ENCODE measurements around the gene ITPR1. TPM values are rescaled to one million over a fixed set of nuclear protein-coding genes. Genes with fewer than 3 reads are reported as not detected.

ITPR1 gene
- total RNA-seq, 2 donors from 2014 or later, result 8.9 to 21.2 TPM

DNA sequence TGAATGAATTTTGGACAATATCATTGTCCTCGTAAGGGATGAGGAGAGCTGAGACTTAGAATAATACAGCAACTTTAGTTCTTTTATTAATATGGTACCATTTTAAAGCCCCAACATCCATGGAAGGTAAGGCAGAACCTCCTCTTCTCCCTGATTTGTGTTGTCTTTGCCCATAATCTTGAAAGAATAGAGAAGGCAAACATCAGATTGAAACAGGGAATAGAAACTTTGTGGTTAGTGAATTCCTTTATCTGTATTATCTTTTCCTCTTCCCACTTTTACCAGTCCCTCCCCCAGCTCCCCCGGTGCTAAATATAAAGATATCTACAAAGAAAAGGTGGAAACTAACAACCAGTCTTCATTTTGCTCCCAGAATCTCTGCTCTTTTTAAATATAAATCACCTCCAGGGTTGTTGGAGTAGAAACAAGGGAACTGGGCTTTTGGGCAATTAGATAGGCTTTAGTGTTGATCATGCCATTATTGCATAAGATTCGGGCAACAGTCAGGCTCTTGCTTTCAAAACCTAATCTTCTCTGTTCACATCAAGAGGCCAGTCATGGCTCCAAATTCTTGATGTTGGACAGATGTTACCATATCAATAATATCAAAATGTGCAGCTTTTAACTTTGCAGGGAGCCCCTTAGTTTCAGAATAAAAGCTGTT is 32.5 kb downstream of the ITPR1 start:
- no peak for DNase-seq
- ATAC-seq, result no peak
- intact Hi-C loops (cut with DNase I, micrococcal nuclease), result no loop called here

- intact Hi-C loops (cut with DNase I, micrococcal nuclease), result no loop called here
Observed at GRCh38 chr3:4528320-4528719, 35.2 kb downstream of the ITPR1 start.

DNA sequence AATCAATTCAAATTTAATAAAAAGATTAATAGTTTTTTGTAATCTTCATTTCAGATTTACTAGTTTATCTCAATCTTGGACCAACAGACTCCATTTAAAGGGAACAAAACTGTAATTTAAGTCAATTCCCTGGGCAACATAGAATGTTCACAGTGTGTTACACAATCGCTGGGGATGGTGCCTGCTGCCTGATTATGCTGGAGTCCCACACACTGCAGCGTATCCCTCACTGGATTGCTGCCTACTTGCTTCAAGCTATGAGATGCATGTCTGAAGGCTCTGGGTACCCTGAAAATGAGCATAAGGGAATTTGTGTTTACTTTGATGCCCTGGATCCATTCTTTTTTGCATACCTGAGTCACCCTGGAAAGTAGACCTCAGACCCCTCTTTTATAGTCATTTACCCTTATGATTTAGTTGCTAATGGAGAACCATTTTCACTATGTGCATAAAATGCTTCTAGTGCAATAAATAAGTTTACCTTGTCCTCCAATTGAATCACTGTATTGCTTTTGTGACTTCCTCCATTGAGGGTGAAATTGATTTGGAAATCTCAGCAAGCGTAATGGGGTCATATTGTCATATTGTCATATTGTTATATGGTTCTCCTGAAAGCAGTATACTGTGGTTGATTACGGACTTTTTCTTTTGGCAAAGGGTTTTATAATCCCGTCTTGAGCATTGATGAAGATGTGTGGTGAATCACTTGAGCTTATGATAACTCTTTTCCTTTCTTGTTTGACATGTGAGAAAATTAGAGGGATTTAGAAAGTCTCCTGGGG is 35.9 kb downstream of the ITPR1 start:
- no peak for DNase-seq
- intact Hi-C loops (cut with DNase I, micrococcal nuclease), result no loop called here
- ATAC-seq, result no peak

More at GRCh38 chr3:4528320-4528719, 35.2 kb downstream of the ITPR1 start:
- no peak for ATAC-seq
- DNase-seq, result no peak

GRCh38 chr3:4529876-4530588 is 36.9 kb downstream of the ITPR1 start:
- DNase-seq, result no peak
- intact Hi-C loops (cut with DNase I, micrococcal nuclease), result no loop called here
- no peak for ATAC-seq

- no peak for ATAC-seq
- DNase-seq, result no peak
- intact Hi-C loops (cut with DNase I, micrococcal nuclease), result no loop called here
Observed at GRCh38 chr3:4531478-4532025, 38.4 kb downstream of the ITPR1 start.

DNA sequence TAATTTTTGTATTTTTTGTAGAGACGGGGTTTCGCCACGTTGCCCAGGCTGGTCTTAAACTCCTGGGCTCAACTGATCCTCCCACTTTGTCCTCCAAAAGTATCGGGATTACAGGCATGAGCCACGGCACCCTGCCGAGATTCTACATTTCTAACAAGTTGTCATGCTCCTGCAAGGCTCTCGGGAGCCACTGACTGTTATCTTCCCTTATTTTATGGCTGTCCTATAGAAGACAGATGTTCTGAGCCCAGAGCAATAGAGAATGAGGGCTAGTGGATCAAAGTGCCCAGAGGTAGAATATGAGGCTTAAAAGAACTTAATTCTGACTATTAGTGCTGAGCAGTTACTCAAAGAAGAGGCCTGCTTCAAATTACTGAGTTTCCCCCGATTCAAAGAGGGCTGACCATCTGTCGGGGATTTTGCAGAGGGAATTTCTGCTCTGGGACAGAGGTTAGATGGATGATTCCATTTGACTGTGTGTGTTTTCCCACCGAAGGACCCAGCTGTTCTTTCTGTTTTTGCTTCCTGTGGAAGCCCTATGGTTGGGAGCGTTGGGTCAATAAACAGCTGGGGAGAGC is 39.5 kb downstream of the ITPR1 start:
- ATAC-seq (no peak), DNase-seq (no peak)
- intact Hi-C loops (cut with DNase I, micrococcal nuclease), result no loop called here

GRCh38 chr3:4533489-4534443 is 40.6 kb downstream of the ITPR1 start:
- intact Hi-C loops (cut with DNase I, micrococcal nuclease), result no loop called here
- ATAC-seq (no peak), DNase-seq (no peak)

DNA sequence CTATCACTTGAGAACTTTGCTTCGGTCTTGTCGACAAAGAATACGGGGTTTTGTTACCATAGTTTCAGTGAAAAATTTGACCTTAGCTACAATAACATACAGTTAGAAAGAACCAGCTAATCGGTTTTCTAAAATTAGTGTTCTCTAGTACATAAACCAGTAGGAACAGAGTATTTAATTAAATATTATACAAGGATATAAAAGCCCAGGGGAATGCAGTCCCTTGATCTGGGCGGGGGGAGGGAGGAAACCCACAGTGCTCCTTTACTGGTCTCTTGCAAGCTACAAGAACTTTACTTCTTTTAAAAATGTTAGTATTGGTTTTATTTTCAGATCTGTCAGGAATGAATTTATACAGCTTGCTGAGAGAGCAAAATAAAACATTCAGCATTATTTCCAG is 41.8 kb downstream of the ITPR1 start:
- DNase-seq, result no peak
- no peak for ATAC-seq
- intact Hi-C loops (cut with DNase I, micrococcal nuclease), result no loop called here

GRCh38 chr3:4536260-4536659 is 43.1 kb downstream of the ITPR1 start:
- DNase-seq, result no peak
- intact Hi-C loops (cut with DNase I, micrococcal nuclease), result no loop called here
- no peak for ATAC-seq

DNA sequence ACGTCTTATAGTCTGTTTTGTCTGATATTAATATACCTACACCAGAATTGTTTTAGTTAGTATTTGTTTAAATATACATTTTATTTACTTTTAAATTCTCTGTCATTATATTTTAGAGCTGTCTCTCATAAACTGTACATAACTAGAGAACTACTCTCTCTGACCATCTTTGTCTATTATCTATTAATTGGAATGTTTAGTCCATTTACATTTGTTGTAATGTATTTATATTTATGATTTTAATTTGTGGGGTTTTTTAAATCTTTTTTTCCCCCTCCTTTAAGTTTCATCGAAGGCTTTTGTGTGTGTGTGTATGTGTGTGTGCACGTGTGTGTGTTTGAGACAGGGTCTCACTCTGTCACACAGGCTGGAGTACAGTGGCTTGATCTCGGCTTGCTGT is 47.1 kb downstream of the ITPR1 start:
- ATAC-seq, result no peak
- intact Hi-C loops (cut with DNase I, micrococcal nuclease), result no loop called here
- no peak for DNase-seq

DNA sequence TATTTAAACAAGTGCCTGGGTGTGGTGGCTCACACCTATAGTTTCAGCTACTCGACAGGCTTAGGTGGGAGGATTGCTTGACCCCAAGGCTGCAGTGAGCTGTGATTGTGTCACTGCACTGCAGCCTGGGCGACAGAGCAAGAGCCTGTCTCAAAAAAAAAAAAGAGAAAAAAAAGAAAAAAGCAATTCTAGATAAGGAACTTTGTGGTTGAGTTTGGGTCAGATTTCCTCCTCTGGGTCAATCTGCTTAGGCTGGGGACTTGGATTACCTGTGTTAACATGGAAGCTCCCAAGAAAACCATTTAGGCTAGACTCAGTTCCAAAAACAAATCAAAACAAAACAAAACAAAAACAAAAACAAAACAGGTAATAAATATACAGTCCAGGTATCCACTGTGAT is 50.0 kb downstream of the ITPR1 start:
- ATAC-seq, result no peak

GRCh38 chr3:4546346-4547178 is 53.4 kb downstream of the ITPR1 start:
- intact Hi-C loops (cut with DNase I, micrococcal nuclease), result no loop called here
- ATAC-seq, result no peak
- DNase-seq, result no peak

More for the DNA sequence above, 50.0 kb downstream of the ITPR1 start:
- no peak for DNase-seq
- intact Hi-C loops (cut with DNase I, micrococcal nuclease), result no loop called here

DNA sequence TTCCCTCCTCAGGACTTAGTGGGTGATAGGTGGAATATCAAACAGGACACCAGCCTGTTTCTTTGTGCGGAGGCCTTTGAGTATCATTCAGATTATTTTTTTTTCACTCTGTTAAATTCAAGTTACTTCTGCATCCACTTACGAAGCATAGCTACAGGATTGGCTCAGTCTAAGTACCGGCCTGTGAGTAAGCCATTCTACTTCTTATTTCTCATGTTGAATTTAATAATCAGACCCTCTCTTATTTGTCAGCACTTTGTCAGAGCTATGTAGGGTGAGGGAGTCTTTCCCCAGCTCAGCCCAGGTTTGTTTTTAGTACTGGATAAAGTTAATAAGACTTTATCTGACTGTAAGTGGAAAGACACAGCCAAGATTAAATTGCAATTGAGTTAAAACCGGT is 54.7 kb downstream of the ITPR1 start:
- ATAC-seq, result no peak
- DNase-seq, result no peak
- intact Hi-C loops (cut with DNase I, micrococcal nuclease), result no loop called here

GRCh38 chr3:4548356-4548755 is 55.2 kb downstream of the ITPR1 start:
- no peak for ATAC-seq
- DNase-seq, result no peak
- intact Hi-C loops (cut with DNase I, micrococcal nuclease), result no loop called here

DNA sequence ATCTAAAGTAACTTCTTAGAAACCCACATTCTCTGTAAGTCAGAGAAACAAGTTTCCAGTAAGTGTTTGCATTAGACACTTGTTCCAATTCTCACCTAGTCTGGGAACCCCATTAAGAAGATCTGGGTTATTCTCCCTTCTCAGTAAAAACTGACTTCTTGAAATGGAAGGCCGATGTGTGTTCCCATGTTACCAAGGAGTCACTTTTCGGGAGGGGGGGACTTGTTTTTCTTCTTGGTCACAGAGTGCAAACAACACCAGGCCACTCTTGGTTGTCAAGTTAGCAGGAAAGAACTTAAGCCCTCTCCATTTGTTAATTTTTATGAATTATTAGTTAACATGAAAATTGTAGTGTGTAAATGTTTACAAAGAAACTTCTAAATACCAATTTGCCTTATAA is 55.6 kb downstream of the ITPR1 start:
- ATAC-seq (no peak), DNase-seq (no peak)
- intact Hi-C loops (cut with DNase I, micrococcal nuclease), result no loop called here

DNA sequence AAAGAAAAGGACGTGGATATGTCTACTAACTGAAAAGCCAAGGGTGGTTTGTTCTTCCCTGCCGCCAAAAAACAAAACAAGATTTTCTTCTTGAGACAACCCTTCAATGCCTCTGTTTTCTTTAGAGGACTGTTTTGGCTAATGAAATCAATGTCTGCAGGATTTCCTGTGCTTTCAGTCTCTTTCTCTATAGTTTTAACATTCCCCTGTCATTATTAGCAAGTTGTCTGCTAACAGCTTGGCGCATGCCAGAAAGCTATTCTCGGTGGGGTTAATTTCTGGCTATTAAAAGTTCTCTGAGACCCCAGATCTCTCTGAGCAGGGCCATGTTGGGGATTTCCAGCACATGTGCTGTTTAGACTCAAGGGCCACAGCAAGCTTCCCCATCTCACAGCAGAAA is 56.7 kb downstream of the ITPR1 start:
- DNase-seq, result no peak
- intact Hi-C loops (cut with DNase I, micrococcal nuclease), result no loop called here

DNA sequence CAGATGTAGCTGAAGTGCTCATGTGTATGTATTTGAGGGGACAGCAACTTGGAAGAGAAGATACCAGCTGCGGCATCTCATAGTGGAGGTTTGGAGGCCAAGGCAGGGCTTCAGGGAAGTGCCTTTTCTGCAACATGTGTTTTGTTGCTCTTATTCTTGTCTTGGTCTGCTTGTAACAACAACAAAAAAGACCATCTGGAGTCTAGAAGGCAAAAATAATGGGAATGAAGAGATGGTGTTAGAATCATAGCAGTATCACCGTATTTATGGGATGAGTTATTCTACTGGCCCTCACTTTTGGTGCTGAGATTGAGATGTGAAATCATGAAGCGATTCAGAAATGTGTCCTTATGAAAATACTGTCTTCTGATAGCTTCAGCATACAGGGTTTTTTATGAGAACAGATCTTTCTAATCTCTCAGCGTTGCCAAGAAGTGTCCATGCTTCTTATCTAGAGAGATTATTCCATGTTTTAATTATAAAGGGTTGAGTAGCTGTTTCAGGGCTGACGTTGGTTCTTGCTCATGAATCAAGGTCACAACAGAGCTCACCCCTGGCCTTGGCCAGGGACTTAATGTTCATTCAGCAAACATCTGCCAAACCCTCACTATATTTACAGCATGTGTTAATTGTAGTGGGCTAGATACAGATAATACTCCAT is 58.0 kb downstream of the ITPR1 start:
- DNase-seq (no peak), ATAC-seq (no peak)
- intact Hi-C loops (cut with DNase I, micrococcal nuclease), result no loop called here

More for the DNA sequence above, 56.7 kb downstream of the ITPR1 start:
- ATAC-seq, result no peak
